MCF 10A (cell line): ENCODE data around the gene KIF4A. TPM values are rescaled to one million over a fixed set of nuclear protein-coding genes. Genes with fewer than 3 reads are reported as not detected.

Source experiments
- BruUV-seq: library from RNA; stranded (reverse); fragments of 400-500 nt; replicated peaks from 2 replicates; lab custom pipeline; 2021; lab: Mats Ljungman, UMichigan
- CTCF ChIA-PET: fragments of 300-600 bp; sonication (Branson Sonifier 250); formaldehyde crosslinking; extraction: SDS; loops from one replicate; lab custom pipeline; 2021; ENCODE audit warnings: antibody characterized with exemption, inconsistent platforms; lab: Yijun Ruan, JAX
- POLR2A ChIA-PET: fragments of 300-600, 350-650 bp; sonication (Branson Sonifier 250); formaldehyde crosslinking; extraction: SDS; loops from one replicate; lab custom pipeline; 2020; ENCODE audit warnings: antibody characterized with exemption, inconsistent platforms; lab: Yijun Ruan, JAX
- DNase-seq: peaks from one replicate; pipeline ENCODE4 v3.0.0-alpha.2; 2018; ENCODE audit not compliant: unreplicated experiment
- H3K27ac Mint-ChIP-seq: one replicate; pipeline ENCODE4 v1.8.0; 2022; ENCODE audit warnings: mild to moderate bottlenecking, low read depth, mixed read lengths; ENCODE audit not compliant: unreplicated experiment
- H3K27me3 Mint-ChIP-seq: one replicate; pipeline ENCODE4 v1.8.0; 2022; ENCODE audit warnings: mixed read lengths; ENCODE audit not compliant: insufficient read depth, unreplicated experiment
- H3K36me3 Mint-ChIP-seq: one replicate; pipeline ENCODE4 v1.8.0; 2022; ENCODE audit warnings: mild to moderate bottlenecking, moderate library complexity, mixed read lengths; ENCODE audit not compliant: insufficient read depth, unreplicated experiment
- H3K4me1 Mint-ChIP-seq: one replicate; pipeline ENCODE4 v1.8.0; 2022; ENCODE audit warnings: mixed read lengths; ENCODE audit not compliant: insufficient read depth, unreplicated experiment
- H3K4me3 Mint-ChIP-seq: one replicate; pipeline ENCODE4 v1.8.0; 2022; ENCODE audit warnings: mild to moderate bottlenecking, moderate library complexity, mixed read lengths; ENCODE audit not compliant: unreplicated experiment
- H3K9me3 Mint-ChIP-seq: one replicate; pipeline ENCODE4 v1.8.0; 2022; ENCODE audit warnings: mixed read lengths; ENCODE audit not compliant: unreplicated experiment
- intact Hi-C: fragments of 100-400 bp; cut with micrococcal nuclease; formaldehyde crosslinking; loops from 2 replicates; pipeline ENCODE4 v1.14.1; 2022
- total RNA-seq: library from RNA; stranded (reverse); gene quantifications from 2 replicates; pipeline ENCODE4 v1.2.3, GENCODE V29; 2022
- TF ChIP-seq, protein P1 (sequence below): fragments of 200-600 bp; IDR thresholded peaks from one replicate; pipeline ENCODE4 v1.8.0; 2022; ENCODE audit warnings: antibody characterized with exemption, mild to moderate bottlenecking; ENCODE audit not compliant: unreplicated experiment

Gene KIF4A
- total RNA-seq, 1 experiment from 2014 or later: 19.0 TPM

DNA sequence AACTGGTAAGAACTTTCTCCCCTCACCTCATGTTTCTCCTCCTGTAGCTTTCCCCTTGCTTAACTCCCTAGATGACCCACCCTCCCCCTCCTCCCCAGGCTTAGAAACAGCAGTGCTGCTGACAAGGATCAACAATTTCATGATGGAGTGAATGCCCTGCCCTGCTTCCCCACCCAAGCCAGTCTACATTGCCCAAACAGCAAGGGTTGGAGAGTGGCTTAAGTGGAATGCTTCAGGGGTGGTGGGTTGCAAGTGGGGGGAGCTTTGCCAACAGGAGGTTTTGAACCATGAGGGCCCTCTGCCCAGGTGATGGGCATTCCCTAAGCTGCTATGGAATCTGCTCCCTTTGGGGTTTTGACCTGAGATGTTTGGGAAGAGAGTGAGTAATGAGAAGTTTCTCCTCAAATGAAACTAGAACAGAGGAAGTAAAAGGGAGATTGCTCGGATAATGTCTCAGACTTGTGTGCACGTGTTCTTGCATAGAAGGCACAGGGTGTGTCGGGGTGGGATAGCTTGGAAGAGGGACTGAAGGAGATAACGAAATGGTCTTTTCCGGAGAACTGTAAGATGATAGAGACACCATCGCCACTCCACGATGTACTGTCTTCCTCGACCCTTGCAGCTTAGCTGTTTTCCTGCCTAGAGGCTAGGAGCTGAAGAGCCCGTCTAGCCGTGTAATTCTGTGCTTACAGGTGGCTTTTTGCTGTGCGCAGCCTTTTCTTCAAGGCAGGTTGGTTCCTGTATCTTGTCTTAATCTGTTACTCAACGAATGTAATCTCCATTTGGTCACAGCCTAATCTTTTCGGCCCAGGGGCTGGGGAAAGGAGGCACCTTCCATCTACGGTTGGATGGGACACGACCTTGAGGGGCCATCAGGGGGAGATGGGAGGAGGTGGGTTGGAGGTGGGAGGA is 143.3 kb downstream of the KIF4A start:
- Mint-ChIP-seq H3K36me3 (peaks cover 5% of the 10 kb centered on the region), H3K27me3 (peaks cover 61% of the 10 kb centered on the region), H3K9me3 (no peaks in the 10 kb centered on the region), H3K4me1 (peaks cover 5% of the 10 kb centered on the region), H3K4me3 (peak overlapping the region; percentile 80), H3K27ac (no peak overlapping the region)
- CTCF ChIA-PET: interaction anchor here (0.5 to 2.0 kb wide), 12 partner anchors 9 to 485 kb away, joined by 3 to 9 read pairs (median 4); partner anchors contain the start of gene GDPD2
- intact Hi-C loops: loop anchor here (5.0 to 10.0 kb wide), 3 partner anchors 141 to 298 kb away; partner anchors contain the start of genes IGBP1 and KIF4A
- TF ChIP-seq, protein P1, sequence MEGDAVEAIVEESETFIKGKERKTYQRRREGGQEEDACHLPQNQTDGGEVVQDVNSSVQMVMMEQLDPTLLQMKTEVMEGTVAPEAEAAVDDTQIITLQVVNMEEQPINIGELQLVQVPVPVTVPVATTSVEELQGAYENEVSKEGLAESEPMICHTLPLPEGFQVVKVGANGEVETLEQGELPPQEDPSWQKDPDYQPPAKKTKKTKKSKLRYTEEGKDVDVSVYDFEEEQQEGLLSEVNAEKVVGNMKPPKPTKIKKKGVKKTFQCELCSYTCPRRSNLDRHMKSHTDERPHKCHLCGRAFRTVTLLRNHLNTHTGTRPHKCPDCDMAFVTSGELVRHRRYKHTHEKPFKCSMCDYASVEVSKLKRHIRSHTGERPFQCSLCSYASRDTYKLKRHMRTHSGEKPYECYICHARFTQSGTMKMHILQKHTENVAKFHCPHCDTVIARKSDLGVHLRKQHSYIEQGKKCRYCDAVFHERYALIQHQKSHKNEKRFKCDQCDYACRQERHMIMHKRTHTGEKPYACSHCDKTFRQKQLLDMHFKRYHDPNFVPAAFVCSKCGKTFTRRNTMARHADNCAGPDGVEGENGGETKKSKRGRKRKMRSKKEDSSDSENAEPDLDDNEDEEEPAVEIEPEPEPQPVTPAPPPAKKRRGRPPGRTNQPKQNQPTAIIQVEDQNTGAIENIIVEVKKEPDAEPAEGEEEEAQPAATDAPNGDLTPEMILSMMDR: no peak
- BruUV-seq: no TSS peak
- POLR2A ChIA-PET: interaction anchor here (0.6 to 1.2 kb wide), 5 partner anchors 14 to 142 kb away, joined by 3 to 4 read pairs (median 3); no protein-coding TSS in a partner anchor
- DNase-seq: no peak

DNA sequence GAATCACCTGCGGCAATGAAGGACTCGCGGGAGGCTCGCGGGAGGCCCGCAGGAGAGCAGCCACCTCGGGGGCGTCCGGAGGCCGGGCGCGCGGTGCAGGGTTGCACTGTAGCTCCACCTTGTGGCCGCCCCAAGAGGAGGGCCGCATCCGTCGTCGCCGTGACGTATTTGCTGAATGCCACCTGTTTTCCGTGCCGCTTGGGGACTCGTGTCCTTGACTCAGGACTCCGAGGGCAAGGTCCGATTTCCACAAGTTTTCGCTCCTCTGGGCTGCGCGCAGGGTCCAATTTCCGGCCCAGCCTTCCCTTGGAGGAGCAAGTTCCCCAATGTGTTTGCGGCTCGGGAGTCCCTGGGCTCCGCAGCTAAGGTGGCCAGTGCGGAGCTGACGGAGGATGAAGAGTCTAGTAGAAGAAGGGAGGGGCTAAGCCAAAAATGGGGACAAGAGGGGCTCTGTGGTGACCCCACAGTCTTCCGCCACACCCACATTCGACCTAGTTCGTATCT is 144.0 kb downstream of the KIF4A start:
- peak overlapping the region; percentile 80 for H3K4me3 Mint-ChIP-seq
- peak overlapping the region; percentile 78 for H3K27ac Mint-ChIP-seq
- DNase-seq: peak; percentile 55
- H3K9me3 Mint-ChIP-seq: no peaks in the 10 kb centered on the region
- ChIA-PET CTCF (interaction anchor here (0.5 to 2.0 kb wide), 11 partner anchors 9 to 485 kb away, joined by 3 to 9 read pairs (median 3); partner anchors contain the start of gene GDPD2), POLR2A (interaction anchor here (0.6 to 1.2 kb wide), 6 partner anchors 28 to 144 kb away, joined by 3 to 4 read pairs (median 3); partner anchors contain the start of genes KIF4A and PDZD11)
- peaks cover 61% of the 10 kb centered on the region for H3K27me3 Mint-ChIP-seq
- intact Hi-C loops: loop anchor here (5.0 to 10.0 kb wide), 3 partner anchors 142 to 299 kb away; partner anchors contain the start of genes IGBP1 and KIF4A
- TF ChIP-seq, protein P1: peak; percentile 44
- BruUV-seq: TSS peak; percentile 37
- peaks cover 5% of the 10 kb centered on the region for H3K36me3 Mint-ChIP-seq
- H3K4me1 Mint-ChIP-seq: peaks cover 10% of the 10 kb centered on the region

DNA sequence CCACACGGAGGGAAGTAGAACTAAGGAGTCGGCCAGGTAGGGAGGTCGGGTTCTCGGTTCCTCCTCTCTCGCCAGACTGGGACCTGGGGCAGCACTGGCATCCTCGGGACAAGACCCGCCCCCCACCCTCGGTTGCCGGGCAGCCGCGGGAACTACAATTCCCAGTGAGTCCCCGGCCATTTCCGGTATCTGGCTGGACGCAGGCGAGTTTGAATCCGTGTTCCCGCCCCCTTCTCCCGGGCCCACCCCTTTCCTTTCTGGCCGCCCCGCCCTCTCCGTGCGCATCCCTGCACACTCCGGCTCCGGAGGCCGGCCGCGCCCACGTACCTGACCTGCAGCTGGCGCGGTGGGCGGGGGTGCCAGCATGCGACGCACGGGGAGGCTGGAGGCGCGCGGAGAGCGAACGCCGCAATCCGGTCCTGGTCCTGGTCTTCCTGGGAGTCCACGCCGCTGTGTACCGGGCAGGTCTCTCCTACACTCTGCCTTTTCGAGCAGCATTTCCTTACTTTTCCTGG is 144.5 kb downstream of the KIF4A start:
- CTCF ChIA-PET: interaction anchor here (0.6 to 2.3 kb wide), 9 partner anchors 10 to 526 kb away, joined by 3 to 17 read pairs (median 3); no protein-coding TSS in a partner anchor
- peak; percentile 83 for DNase-seq
- peaks cover 5% of the 10 kb centered on the region for H3K36me3 Mint-ChIP-seq
- peaks cover 56% of the 10 kb centered on the region for H3K27me3 Mint-ChIP-seq
- H3K4me1 Mint-ChIP-seq: peaks cover 10% of the 10 kb centered on the region
- intact Hi-C loops: loop anchor here (5.0 to 10.0 kb wide), 3 partner anchors 142 to 300 kb away; partner anchors contain the start of genes IGBP1 and KIF4A
- no TSS peak for BruUV-seq
- POLR2A ChIA-PET: interaction anchor here (0.8 to 2.1 kb wide), 6 partner anchors 21 to 145 kb away, joined by 3 to 8 read pairs (median 3); partner anchors contain the start of genes KIF4A and PDZD11
- no peaks in the 10 kb centered on the region for H3K9me3 Mint-ChIP-seq
- H3K4me3 Mint-ChIP-seq: peak overlapping the region; percentile 80
- TF ChIP-seq, protein P1: no peak
- peak overlapping the region; percentile 78 for H3K27ac Mint-ChIP-seq
